Smooth muscle cell (in vitro differentiated cells): ENCODE data around the gene GRM5. TPM values are rescaled to one million over a fixed set of nuclear protein-coding genes. Genes with fewer than 3 reads are reported as not detected.
"Not testable (repeated sequence)": the region's sequence is repeated elsewhere in the genome, so short reads cannot be mapped to it uniquely, and the experiment has no call there.

ENCODE experiments used
- DNase-seq: peaks from one replicate; lab custom pipeline; 2025; ENCODE audit not compliant: unreplicated experiment; lab: John Stamatoyannopoulos, UW
- H2AFZ ChIP-seq: fragments of 200-600 bp; sonication (generic); 2 replicates; pipeline ENCODE4 v1.6.0; 2016; ENCODE audit warnings: antibody characterized with exemption, low read depth, mild to moderate bottlenecking
- H3F3A ChIP-seq: fragments of 200-600 bp; sonication (generic); 2 replicates; pipeline ENCODE4 v1.6.0; 2017; ENCODE audit warnings: antibody characterized with exemption, low read depth
- H3K27ac ChIP-seq: fragments of 200-600 bp; sonication (generic); 2 replicates; pipeline ENCODE4 v1.5.1; 2016; ENCODE audit warnings: low read depth, mild to moderate bottlenecking
- H3K27me3 ChIP-seq: fragments of 200-600 bp; sonication (generic); 2 replicates; pipeline ENCODE4 v1.6.1; 2016; ENCODE audit warnings: low read depth, mild to moderate bottlenecking
- H3K36me3 ChIP-seq: fragments of 200-600 bp; sonication (generic); 2 replicates; pipeline ENCODE4 v1.5.1; 2016; ENCODE audit warnings: low read depth
- H3K4me1 ChIP-seq: fragments of 200-600 bp; sonication (generic); 2 replicates; pipeline ENCODE4 v1.5.1; 2016; ENCODE audit warnings: low read depth
- H3K4me2 ChIP-seq: fragments of 200-600 bp; sonication (generic); 2 replicates; pipeline ENCODE4 v1.6.0; 2016; ENCODE audit warnings: mild to moderate bottlenecking
- H3K4me3 ChIP-seq: fragments of 200-600 bp; sonication (generic); 2 replicates; pipeline ENCODE4 v1.5.1; 2016; ENCODE audit warnings: mild to moderate bottlenecking
- H3K79me2 ChIP-seq: fragments of 200-600 bp; sonication (generic); 2 replicates; pipeline ENCODE4 v1.6.0; 2016; ENCODE audit warnings: low read depth, mild to moderate bottlenecking
- H3K9ac ChIP-seq: fragments of 200-600 bp; sonication (generic); 2 replicates; pipeline ENCODE4 v1.6.0; 2016; ENCODE audit warnings: low read depth
- H3K9me3 ChIP-seq: fragments of 200-600 bp; sonication (generic); replicated peaks from 2 replicates; pipeline ENCODE4 v1.5.1; 2016; ENCODE audit warnings: low read depth
- H4K20me1 ChIP-seq: fragments of 200-600 bp; sonication (generic); 2 replicates; pipeline ENCODE4 v1.6.0; 2016; ENCODE audit warnings: low read depth
- CTCF ChIP-seq: fragments of 200-600 bp; sonication (generic); IDR thresholded peaks from 2 replicates; pipeline ENCODE4 v1.5.1; 2017; ENCODE audit warnings: borderline replicate concordance, mild to moderate bottlenecking, antibody characterized with exemption; ENCODE audit not compliant: insufficient read depth, poor library complexity, severe bottlenecking
- WGBS: methylation state at CpG from one replicate; pipeline ENCODE4 v1.1.7; 2016; ENCODE audit warnings: low lambda C conversion rate; 5-methylcytosine and 5-hydroxymethylcytosine counted together
- polyA plus RNA-seq: library from polyadenylated mRNA; unstranded; fragments of >200 nt; fragmentation: Nextera tagmentation; extraction: Ambion mirVana; gene quantifications from 2 replicates; pipeline ENCODE4 v1.2.1, GENCODE V29; 2016
- total RNA-seq: library from RNA; depleted of rRNA; stranded (reverse); fragments of >200 nt; gene quantifications from 2 replicates; pipeline ENCODE4 v1.2.3, GENCODE V29; 2014

Gene GRM5
- total and polyA plus RNA-seq, 2 experiments from 2014 or later: not detected

- no peaks in the 10 kb centered on the region for H3K9me3 ChIP-seq
- no peaks in the 10 kb centered on the region for H4K20me1 ChIP-seq
- H3F3A ChIP-seq: no peaks in the 10 kb centered on the region
- H3K9ac ChIP-seq: no peak overlapping the region
- H3K27ac ChIP-seq: no peak overlapping the region
- no peak for TF ChIP-seq CTCF
- no peaks in the 10 kb centered on the region for H3K4me1 ChIP-seq
- H3K79me2 ChIP-seq: no peaks in the 10 kb centered on the region
- H3K36me3 ChIP-seq: no peaks in the 10 kb centered on the region
- no peak overlapping the region for H2AFZ ChIP-seq
- peaks cover 76% of the 10 kb centered on the region for H3K27me3 ChIP-seq
- H3K4me2 ChIP-seq: no peak overlapping the region
- DNase-seq: no peak
- H3K4me3 ChIP-seq: no peak overlapping the region
Measured at GRCh38 chr11:89067264-89067663, 1.5 kb upstream of the GRM5 start.

- Histone ChIP-seq H3K27me3 (peaks cover 76% of the 10 kb centered on the region), H3K4me3 (no peak overlapping the region), H2AFZ (no peak overlapping the region), H3K4me1 (no peaks in the 10 kb centered on the region), H3K9ac (no peak overlapping the region), H3K36me3 (no peaks in the 10 kb centered on the region), H3K79me2 (no peaks in the 10 kb centered on the region), H4K20me1 (no peaks in the 10 kb centered on the region), H3K9me3 (no peaks in the 10 kb centered on the region), H3K4me2 (no peak overlapping the region), H3K27ac (no peak overlapping the region), H3F3A (no peaks in the 10 kb centered on the region)
- no peak for TF ChIP-seq CTCF
- WGBS: 46% methylated on average over 6 of the region's 6 CpGs
- DNase-seq: no peak
Measured at GRCh38 chr11:89065066-89065465, 716 bp downstream of the GRM5 start.

- 27% methylated on average over 12 of the region's 17 CpGs for WGBS
Measured at GRCh38 chr11:89063481-89063951, 2.3 kb downstream of the GRM5 start.

GRCh38 chr11:89062771-89063298 lies 2.9 kb downstream of the GRM5 start:
- H3K9ac ChIP-seq, H3K79me2 ChIP-seq, H2AFZ ChIP-seq, H3K27ac ChIP-seq, DNase-seq, H3K36me3 ChIP-seq, H4K20me1 ChIP-seq, H3K4me1 ChIP-seq, H3K4me3 ChIP-seq, H3K4me2 ChIP-seq, H3F3A ChIP-seq, H3K9me3 ChIP-seq: not testable (repeated sequence)
- H3K27me3 ChIP-seq: peaks cover 56% of the 10 kb centered on the region
- 16% methylated on average over 25 of the region's 25 CpGs for WGBS

More at GRCh38 chr11:89063481-89063951, 2.3 kb downstream of the GRM5 start:
- not testable (repeated sequence) for DNase-seq, H3F3A ChIP-seq, H3K4me2 ChIP-seq, H3K9ac ChIP-seq, H3K4me1 ChIP-seq, H3K9me3 ChIP-seq, H4K20me1 ChIP-seq, H3K4me3 ChIP-seq, H3K36me3 ChIP-seq, H2AFZ ChIP-seq, H3K27ac ChIP-seq, H3K79me2 ChIP-seq
- H3K27me3 ChIP-seq: peaks cover 62% of the 10 kb centered on the region

GRCh38 chr11:89061839-89062238 lies 3.9 kb downstream of the GRM5 start:
- DNase-seq, H3K36me3 ChIP-seq, H3K4me1 ChIP-seq, H3K4me2 ChIP-seq, H3K27ac ChIP-seq, H4K20me1 ChIP-seq, H3K79me2 ChIP-seq, H2AFZ ChIP-seq, H3K9me3 ChIP-seq, H3F3A ChIP-seq, H3K4me3 ChIP-seq, H3K9ac ChIP-seq: not testable (repeated sequence)
- WGBS: 58% methylated on average over 5 of the region's 5 CpGs
- H3K27me3 ChIP-seq: peaks cover 46% of the 10 kb centered on the region

GRCh38 chr11:89057406-89057805 lies 8.4 kb downstream of the GRM5 start:
- not testable (repeated sequence) for H3K4me1 ChIP-seq, H2AFZ ChIP-seq, DNase-seq, H3K27ac ChIP-seq, H3K9me3 ChIP-seq, H3K79me2 ChIP-seq, H3K4me3 ChIP-seq, H3F3A ChIP-seq, H3K36me3 ChIP-seq, H3K27me3 ChIP-seq, H3K9ac ChIP-seq, H4K20me1 ChIP-seq, H3K4me2 ChIP-seq
- 82% methylated on average over 1 of the region's 1 CpG for WGBS
